Measurements from ENCODE around the gene CDH12. TPM values are rescaled to one million over a fixed set of nuclear protein-coding genes. Genes with fewer than 3 reads are reported as not detected.

CDH12 gene
- total RNA-seq, 1 experiment from 2014 or later, result not detected

GRCh38 chr5:21931116-21931515 is 922.0 kb downstream of the CDH12 start:
- H2BK12ac ChIP-seq (ENCODE audit: insufficient read length, low read depth, low read length), result no peak overlapping the region
- no peak overlapping the region for H3K23ac ChIP-seq (ENCODE audit: insufficient read length, low read depth, low read length)
- no peak for DNase-seq
- H3K27ac ChIP-seq (ENCODE audit: insufficient read length, low read depth, low read length), result no peak overlapping the region
- H2AFZ ChIP-seq (ENCODE audit: low read length), result no peak overlapping the region
- no peaks in the 10 kb centered on the region for H3K79me1 ChIP-seq (ENCODE audit: insufficient read depth, low read depth, low read length, poor library complexity, severe bottlenecking)
- no peaks in the 10 kb centered on the region for H3K4me1 ChIP-seq (ENCODE audit: insufficient read depth, low read length)
- H3K27ac Mint-ChIP-seq, result no peak overlapping the region
- H3K27me3 ChIP-seq (ENCODE audit: insufficient read depth, low read length), result no peaks in the 10 kb centered on the region
- H3K9ac ChIP-seq (ENCODE audit: extremely low read depth, insufficient read length, low read length), result no peak overlapping the region
- H4K8ac ChIP-seq (replicated peaks; ENCODE audit: insufficient read length, low read depth, low read length), result no peak overlapping the region
- no peak overlapping the region for H2AK5ac ChIP-seq (ENCODE audit: insufficient read length, low read length)
- H2BK20ac ChIP-seq (ENCODE audit: low read depth, low read length, poor library complexity, severe bottlenecking), result no peak overlapping the region
- no peaks in the 10 kb centered on the region for H4K20me1 ChIP-seq (ENCODE audit: control insufficient read depth, insufficient read depth, insufficient read length)
- no peaks in the 10 kb centered on the region for H3K4me1 Mint-ChIP-seq
- peaks cover 18 to 22% of the 10 kb centered on the region in 2 experiments for H3K9me3 Mint-ChIP-seq
- H3K9me3 ChIP-seq (ENCODE audit: control insufficient read depth, low read depth, low read length), result no peaks in the 10 kb centered on the region
- no peak overlapping the region for H3K4me2 ChIP-seq (ENCODE audit: insufficient read depth, insufficient read length, low read length)
- no peak overlapping the region for H2BK120ac ChIP-seq (ENCODE audit: low read depth, low read length, poor library complexity, severe bottlenecking)
- no peak overlapping the region for H3K56ac ChIP-seq (ENCODE audit: insufficient read length, low read depth, low read length)
- H3K18ac ChIP-seq (ENCODE audit: insufficient read length, low read depth, low read length), result no peak overlapping the region
- H3K4me3 Mint-ChIP-seq, result no peak overlapping the region
- H4K91ac ChIP-seq (ENCODE audit: insufficient read length, low read depth, low read length), result no peak overlapping the region
- no peaks in the 10 kb centered on the region for H3K79me2 ChIP-seq (ENCODE audit: insufficient read depth, low read length)
- no peaks in the 10 kb centered on the region for H3K27me3 Mint-ChIP-seq (ENCODE audit: low read depth)
- no peak overlapping the region for H3T11ph ChIP-seq (ENCODE audit: low read length)
- no peak overlapping the region for H4K5ac ChIP-seq (ENCODE audit: insufficient read length, low read depth, low read length)
- H3K23me2 ChIP-seq (ENCODE audit: insufficient read length, low read depth, low read length, poor library complexity, severe bottlenecking), result no peaks in the 10 kb centered on the region
- no peak overlapping the region for H3K14ac ChIP-seq (ENCODE audit: insufficient read depth, low read length)
- no CpG with 5 or more reads among the region's 1 CpG for WGBS (ENCODE audit: extremely low coverage, insufficient read length, low lambda C conversion rate)
- H2BK15ac ChIP-seq (ENCODE audit: low read depth, low read length), result no peak overlapping the region
- H3K4ac ChIP-seq (ENCODE audit: low read depth, low read length), result no peak overlapping the region
- H2BK5ac ChIP-seq (ENCODE audit: insufficient read length, low read length), result no peak overlapping the region
- TF ChIP-seq CTCF (conservative IDR thresholded peaks at IDR 0.05), result no peak
- H3K36me3 Mint-ChIP-seq (ENCODE audit: insufficient read depth in 1 of 3, low read depth in 3 of 3), result peaks cover 5 to 17% (median 6%) of the 10 kb centered on the region in 3 experiments
